B cell (primary cell): ENCODE measurements around the gene DCUN1D1. TPM values are rescaled to one million over a fixed set of nuclear protein-coding genes. Genes with fewer than 3 reads are reported as not detected.

ENCODE experiments used
- ATAC-seq: fragments of 200-7000 bp; cut with Tn5 transposase; one replicate; pipeline ENCODE4 v1.10.0; 2021; ENCODE audit warnings: low read depth, mild to moderate bottlenecking, moderate number of reproducible peaks, moderate library complexity
- CTCF ChIA-PET: fragments of 350-600 bp; sonication (Branson Sonifier 250); formaldehyde crosslinking; loops from one replicate; lab custom pipeline; 2021; ENCODE audit warnings: antibody characterized with exemption, inconsistent platforms; lab: Charles Lee
- POLR2A ChIA-PET: fragments of 350-600 bp; sonication (Branson Sonifier 250); formaldehyde crosslinking; loops from one replicate; lab custom pipeline; 2021; ENCODE audit warnings: antibody characterized with exemption; lab: Charles Lee
- DNase-seq: peaks from one replicate; pipeline ENCODE4 v3.0.0; 2013
- H2AFZ ChIP-seq: 2 replicates; pipeline ENCODE4 v1.6.1; 2012; ENCODE audit warnings: mild to moderate bottlenecking, low read depth, low read length; ENCODE audit not compliant: insufficient read depth, poor library complexity, severe bottlenecking
- H3K27ac ChIP-seq, 2 donors: 1 replicate in 1 of 2; 2 replicates in 1 of 2; pipeline ENCODE4 v1.5.1; 2012 to 2013; ENCODE audit warnings: low read length in 2 of 2, mild to moderate bottlenecking in 2 of 2, moderate library complexity in 1 of 2
- H3K27me3 ChIP-seq, 4 experiments: fragments of 200-600 bp in 1 of 4; sonication (generic) in 1 of 4; replicated peaks in 1 of 4; 1 replicate in 2 of 4; 2 replicates in 2 of 4; pipeline versions ENCODE4 v1.6.1 to v1.7.0; 2013 to 2016; ENCODE audit warnings: low read length in 3 of 4, mild to moderate bottlenecking in 2 of 4, mixed read lengths in 1 of 4, moderate library complexity in 1 of 4; ENCODE audit not compliant: insufficient read depth in 4 of 4, control insufficient read depth in 3 of 4; ENCODE audit errors: control extremely low read depth in 1 of 4
- H3K36me3 ChIP-seq, 2 experiments: replicated peaks in 1 of 2; 1 replicate in 1 of 2; 2 replicates in 1 of 2; pipeline versions ENCODE4 v1.6.1 to v1.7.1; 2013; ENCODE audit warnings: low read length in 1 of 2; ENCODE audit not compliant: insufficient read depth in 2 of 2, control insufficient read depth in 1 of 2; ENCODE audit errors: control extremely low read depth in 1 of 2, extremely low read depth in 1 of 2
- H3K4me1 ChIP-seq, 2 donors: fragments of 200-600 bp in 1 of 2; sonication (generic) in 1 of 2; 1 replicate in 1 of 2; 2 replicates in 1 of 2; pipeline versions ENCODE4 v1.5.1 to v1.6.1; 2013 to 2017; ENCODE audit warnings: low read length in 2 of 2; ENCODE audit not compliant: control insufficient read depth in 2 of 2, insufficient read depth in 2 of 2
- H3K4me2 ChIP-seq: replicated peaks from 2 replicates; pipeline ENCODE3; 2012; ENCODE audit warnings: mild to moderate bottlenecking, low read depth, low read length; ENCODE audit not compliant: poor library complexity, severe bottlenecking
- H3K4me3 ChIP-seq, 5 experiments: fragments of 200-600 bp in 1 of 5; sonication (generic) in 1 of 5; 1 replicate in 3 of 5; 2 replicates in 2 of 5; pipeline versions ENCODE4 v1.5.1 to v1.7.0; 2011 to 2016; ENCODE audit warnings: low read length in 4 of 5, mild to moderate bottlenecking in 4 of 5, low read depth in 2 of 5, control low read depth in 1 of 5, moderate library complexity in 1 of 5; ENCODE audit not compliant: insufficient read depth in 1 of 5; ENCODE audit errors: control extremely low read depth in 1 of 5, extremely low read depth in 1 of 5
- H3K79me2 ChIP-seq: fragments of 200-600 bp; sonication (generic); one replicate; pipeline ENCODE4 v1.6.0; 2016; ENCODE audit warnings: low read length; ENCODE audit not compliant: control insufficient read depth, insufficient read depth
- H3K9ac ChIP-seq: fragments of 200-600 bp; sonication (generic); 2 replicates; pipeline ENCODE4 v1.6.1; 2017; ENCODE audit warnings: mild to moderate bottlenecking, low read length, moderate library complexity
- H3K9me3 ChIP-seq, 3 donors: one replicate each; pipeline versions ENCODE4 v1.6.1 to v1.7.1; 2013; ENCODE audit warnings: low read length in 2 of 3; ENCODE audit not compliant: control insufficient read depth in 2 of 3, insufficient read depth in 1 of 3; ENCODE audit errors: control extremely low read depth in 1 of 3
- H4K20me1 ChIP-seq: 2 replicates; pipeline ENCODE4 v1.6.0; 2012; ENCODE audit warnings: mild to moderate bottlenecking, low read length; ENCODE audit not compliant: insufficient read depth, control insufficient read depth, poor library complexity, severe bottlenecking
- H3K27ac Mint-ChIP-seq: one replicate; pipeline ENCODE4 v1.8.0; 2021; ENCODE audit warnings: mixed read lengths
- H3K27me3 Mint-ChIP-seq: one replicate; pipeline ENCODE4 v1.8.0; 2021; ENCODE audit warnings: mixed read lengths
- H3K4me1 Mint-ChIP-seq: one replicate; pipeline ENCODE4 v1.8.0; 2021; ENCODE audit warnings: mixed read lengths
- H3K4me3 Mint-ChIP-seq: one replicate; pipeline ENCODE4 v1.8.0; 2021; ENCODE audit warnings: mixed read lengths
- H3K9me3 Mint-ChIP-seq: one replicate; pipeline ENCODE4 v1.8.0; 2022; ENCODE audit warnings: mixed read lengths; ENCODE audit not compliant: insufficient read depth
- CTCF ChIP-seq: fragments of 200-600 bp; IDR thresholded peaks from one replicate; pipeline ENCODE4 v1.8.0; 2022; ENCODE audit warnings: antibody characterized with exemption, mild to moderate bottlenecking
- EZH2 ChIP-seq: IDR thresholded peaks from 2 replicates; pipeline ENCODE4 v1.6.1; 2012; ENCODE audit warnings: borderline replicate concordance, low read depth, mild to moderate bottlenecking, moderate library complexity, low read length; ENCODE audit not compliant: insufficient read depth, poor library complexity, severe bottlenecking
- WGBS: methylation state at CpG from one replicate; pipeline ENCODE4 v1.1.5; 2013; ENCODE audit warnings: missing lambda C conversion rate; ENCODE audit not compliant: insufficient coverage; 5-methylcytosine and 5-hydroxymethylcytosine counted together
- intact Hi-C: fragments of 100-400 bp; cut with micrococcal nuclease; formaldehyde crosslinking; loops from one replicate; pipeline ENCODE4 v1.10.0; 2022
- polyA plus RNA-seq: library from polyadenylated mRNA; depleted of rRNA; stranded (reverse); fragments of >200 nt; gene quantifications from 2 replicates; pipeline ENCODE4 v1.2.3, GENCODE V29; 2012
- total RNA-seq, 2 donors: library from RNA; stranded (reverse); fragments of 120-200 nt in 1 of 2; gene quantifications; 1 replicate in 1 of 2; 2 replicates in 1 of 2; pipeline versions ENCODE4 v1.2.3 to v1.2.4, GENCODE V29; 2013 to 2022

DCUN1D1 gene
- total and polyA plus RNA-seq, 2 donors (not counting 1 experiment from before 2014, with no cell fraction given) = 3.7 to 35.5 TPM

- no CpG with 5 or more reads among the region's 3 CpGs for WGBS
- POLR2A ChIA-PET = no interaction called here
These were observed 38.6 kb downstream of the DCUN1D1 start for GRCh38 chr3:182941719-182942118.

GRCh38 chr3:182940266-182940808 lies 40.0 kb downstream of the DCUN1D1 start:
- TF ChIP-seq CTCF (no peak), EZH2 (no peak)
- H3K4me3 ChIP-seq = no peak overlapping the region
- H3K4me2 ChIP-seq = no peak overlapping the region
- peaks cover under 1 to 3% of the 10 kb centered on the region in 2 experiments for H3K36me3 ChIP-seq
- CTCF ChIA-PET = no interaction called here
- 100% methylated on average over 1 of the region's 4 CpGs for WGBS
- Mint-ChIP-seq H3K27me3 (no peaks in the 10 kb centered on the region), H3K27ac (no peak overlapping the region), H3K4me1 (peaks cover 21% of the 10 kb centered on the region), H3K9me3 (no peaks in the 10 kb centered on the region), H3K4me3 (no peak overlapping the region)
- intact Hi-C loops = no loop called here
- no peak overlapping the region for H3K9ac ChIP-seq
- no peak overlapping the region for H3K27ac ChIP-seq
- H4K20me1 ChIP-seq = no peaks in the 10 kb centered on the region
- no peaks in the 10 kb centered on the region for H3K79me2 ChIP-seq
- H2AFZ ChIP-seq = no peak overlapping the region
- no peak for DNase-seq
- H3K27me3 ChIP-seq = no peaks in the 10 kb centered on the region
- POLR2A ChIA-PET = no interaction called here
- H3K4me1 ChIP-seq = peaks cover 4 to 7% of the 10 kb centered on the region in 2 donors
- H3K9me3 ChIP-seq = no peaks in the 10 kb centered on the region
- ATAC-seq = no peak

More at GRCh38 chr3:182941719-182942118, 38.6 kb downstream of the DCUN1D1 start:
- no peaks in the 10 kb centered on the region for H3K27me3 ChIP-seq
- CTCF ChIA-PET = no interaction called here
- Mint-ChIP-seq H3K9me3 (no peaks in the 10 kb centered on the region), H3K4me1 (peaks cover 17% of the 10 kb centered on the region), H3K27ac (no peak overlapping the region), H3K4me3 (no peak overlapping the region), H3K27me3 (no peaks in the 10 kb centered on the region)
- TF ChIP-seq EZH2 (no peak), CTCF (no peak)
- H3K4me1 ChIP-seq = peaks cover 4 to 7% of the 10 kb centered on the region in 2 donors
- ATAC-seq (no peak), DNase-seq (no peak)
- no peak overlapping the region for H3K4me2 ChIP-seq
- no peaks in the 10 kb centered on the region for H4K20me1 ChIP-seq
- no peak overlapping the region for H3K27ac ChIP-seq
- peaks cover 5 to 11% of the 10 kb centered on the region in 2 experiments for H3K36me3 ChIP-seq
- no peaks in the 10 kb centered on the region for H3K9me3 ChIP-seq
- no peak overlapping the region for H3K9ac ChIP-seq
- H3K79me2 ChIP-seq = no peaks in the 10 kb centered on the region
- intact Hi-C loops = no loop called here
- H2AFZ ChIP-seq = no peak overlapping the region
- H3K4me3 ChIP-seq = no peak overlapping the region
